Coronary artery (tissue), 2 donors: ENCODE measurements around the gene OSGEPL1.
A peak's percentile ranks its signal among the peaks of the same experiment; 100 is the strongest.

ENCODE experiments used
- DNase-seq: peaks from one replicate; pipeline ENCODE4 v3.0.0-alpha.2; 2017; ENCODE audit warnings: low spot score
- H3K27ac ChIP-seq, 2 donors: fragments of 200-600 bp; sonication (generic); one replicate each; pipeline ENCODE4 v1.5.1; 2016 to 2019
- H3K4me3 ChIP-seq: fragments of 200-600 bp; sonication (generic); 2 replicates; pipeline ENCODE4 v1.5.1; 2016; ENCODE audit warnings: mild to moderate bottlenecking, moderate library complexity
- TF ChIP-seq, protein P1 (sequence below): fragments of 200-600 bp; sonication (generic); IDR thresholded peaks from one replicate; pipeline ENCODE4 v1.5.1; 2019; ENCODE audit warnings: antibody characterized with exemption

OSGEPL1 gene

DNA sequence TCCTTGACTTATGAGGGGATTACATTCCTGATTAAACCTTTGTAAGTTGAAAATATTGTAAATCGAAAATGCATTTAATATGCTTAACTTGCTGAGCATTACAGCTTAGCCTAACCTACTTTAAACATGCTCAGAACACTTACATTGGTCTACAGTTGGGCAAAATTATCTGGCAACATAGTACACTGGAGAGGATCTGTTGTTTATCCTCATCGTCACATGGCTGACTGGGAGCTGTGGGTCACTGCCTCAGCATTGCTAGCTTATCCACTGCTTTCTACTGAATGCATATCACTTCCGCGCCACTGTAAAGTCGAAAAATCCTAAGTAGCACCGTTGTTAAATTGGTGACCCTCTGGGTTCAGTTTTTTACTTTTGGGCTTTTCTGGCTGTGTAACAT is 35.3 kb upstream of the OSGEPL1 start:
- no peak for DNase-seq
- TF ChIP-seq, protein P1, sequence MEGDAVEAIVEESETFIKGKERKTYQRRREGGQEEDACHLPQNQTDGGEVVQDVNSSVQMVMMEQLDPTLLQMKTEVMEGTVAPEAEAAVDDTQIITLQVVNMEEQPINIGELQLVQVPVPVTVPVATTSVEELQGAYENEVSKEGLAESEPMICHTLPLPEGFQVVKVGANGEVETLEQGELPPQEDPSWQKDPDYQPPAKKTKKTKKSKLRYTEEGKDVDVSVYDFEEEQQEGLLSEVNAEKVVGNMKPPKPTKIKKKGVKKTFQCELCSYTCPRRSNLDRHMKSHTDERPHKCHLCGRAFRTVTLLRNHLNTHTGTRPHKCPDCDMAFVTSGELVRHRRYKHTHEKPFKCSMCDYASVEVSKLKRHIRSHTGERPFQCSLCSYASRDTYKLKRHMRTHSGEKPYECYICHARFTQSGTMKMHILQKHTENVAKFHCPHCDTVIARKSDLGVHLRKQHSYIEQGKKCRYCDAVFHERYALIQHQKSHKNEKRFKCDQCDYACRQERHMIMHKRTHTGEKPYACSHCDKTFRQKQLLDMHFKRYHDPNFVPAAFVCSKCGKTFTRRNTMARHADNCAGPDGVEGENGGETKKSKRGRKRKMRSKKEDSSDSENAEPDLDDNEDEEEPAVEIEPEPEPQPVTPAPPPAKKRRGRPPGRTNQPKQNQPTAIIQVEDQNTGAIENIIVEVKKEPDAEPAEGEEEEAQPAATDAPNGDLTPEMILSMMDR = no peak
- peak overlapping the region in 1 of 2 donors; percentile 20 for H3K27ac ChIP-seq

DNA sequence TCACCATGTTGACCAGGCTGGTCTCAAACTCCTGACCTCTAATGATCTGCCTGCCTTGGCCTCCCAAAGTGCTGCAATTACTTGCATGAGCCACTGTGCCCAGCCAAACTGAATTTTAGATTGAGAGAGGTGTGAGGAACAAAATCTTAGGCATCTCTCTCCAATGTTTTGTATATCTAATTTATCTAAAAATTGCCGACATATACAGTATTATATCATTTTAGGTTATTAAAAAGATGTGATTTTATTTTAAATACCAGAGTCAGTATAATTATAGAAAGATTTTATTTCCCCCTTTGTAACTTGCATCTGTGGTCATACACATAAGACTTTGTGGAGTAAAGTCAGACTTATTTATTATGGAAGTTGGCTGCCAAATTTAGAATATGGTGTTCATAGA is 31.7 kb upstream of the OSGEPL1 start:
- TF ChIP-seq, protein P1 = no peak
- Histone ChIP-seq H3K4me3 (no peak overlapping the region), H3K27ac (no peak overlapping the region)
- DNase-seq = no peak

More for the DNA sequence above, 35.3 kb upstream of the OSGEPL1 start:
- no peak overlapping the region for H3K4me3 ChIP-seq

DNA sequence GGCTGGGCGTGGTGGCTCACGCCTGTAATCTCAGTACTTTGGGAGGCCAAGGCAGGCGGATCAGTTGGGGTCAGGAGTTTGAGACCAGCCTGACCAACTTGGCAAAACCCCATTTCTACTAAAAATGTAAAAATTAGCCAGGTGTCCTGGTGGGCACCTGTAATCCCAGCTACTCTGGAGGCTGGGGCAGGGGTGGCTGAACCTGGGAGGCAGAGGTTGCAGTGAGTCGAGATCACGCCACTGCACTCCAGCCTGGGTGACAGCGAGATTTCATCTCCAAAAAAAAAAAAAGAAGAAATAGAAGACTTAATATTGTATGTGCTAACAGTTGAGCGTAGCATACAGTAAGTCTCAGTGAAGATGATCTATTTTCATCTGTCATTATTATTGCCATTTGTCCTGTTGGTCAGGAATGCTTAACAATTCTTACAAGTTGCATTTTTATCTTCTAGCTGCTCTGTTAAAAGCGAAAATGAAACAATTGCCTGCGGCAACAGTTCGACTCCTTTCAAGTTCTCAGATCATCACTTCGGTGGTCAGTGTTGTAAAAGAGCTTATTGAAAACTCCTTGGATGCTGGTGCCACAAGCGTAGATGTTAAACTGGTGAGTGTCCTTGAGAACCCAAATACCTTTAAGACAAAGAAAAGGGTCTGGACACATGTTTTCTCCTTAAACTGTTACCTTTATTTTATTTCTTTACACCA is 28.9 kb upstream of the OSGEPL1 start:
- TF ChIP-seq, protein P1 = no peak
- Histone ChIP-seq H3K27ac (no peak overlapping the region), H3K4me3 (no peak overlapping the region)
- no peak for DNase-seq

DNA sequence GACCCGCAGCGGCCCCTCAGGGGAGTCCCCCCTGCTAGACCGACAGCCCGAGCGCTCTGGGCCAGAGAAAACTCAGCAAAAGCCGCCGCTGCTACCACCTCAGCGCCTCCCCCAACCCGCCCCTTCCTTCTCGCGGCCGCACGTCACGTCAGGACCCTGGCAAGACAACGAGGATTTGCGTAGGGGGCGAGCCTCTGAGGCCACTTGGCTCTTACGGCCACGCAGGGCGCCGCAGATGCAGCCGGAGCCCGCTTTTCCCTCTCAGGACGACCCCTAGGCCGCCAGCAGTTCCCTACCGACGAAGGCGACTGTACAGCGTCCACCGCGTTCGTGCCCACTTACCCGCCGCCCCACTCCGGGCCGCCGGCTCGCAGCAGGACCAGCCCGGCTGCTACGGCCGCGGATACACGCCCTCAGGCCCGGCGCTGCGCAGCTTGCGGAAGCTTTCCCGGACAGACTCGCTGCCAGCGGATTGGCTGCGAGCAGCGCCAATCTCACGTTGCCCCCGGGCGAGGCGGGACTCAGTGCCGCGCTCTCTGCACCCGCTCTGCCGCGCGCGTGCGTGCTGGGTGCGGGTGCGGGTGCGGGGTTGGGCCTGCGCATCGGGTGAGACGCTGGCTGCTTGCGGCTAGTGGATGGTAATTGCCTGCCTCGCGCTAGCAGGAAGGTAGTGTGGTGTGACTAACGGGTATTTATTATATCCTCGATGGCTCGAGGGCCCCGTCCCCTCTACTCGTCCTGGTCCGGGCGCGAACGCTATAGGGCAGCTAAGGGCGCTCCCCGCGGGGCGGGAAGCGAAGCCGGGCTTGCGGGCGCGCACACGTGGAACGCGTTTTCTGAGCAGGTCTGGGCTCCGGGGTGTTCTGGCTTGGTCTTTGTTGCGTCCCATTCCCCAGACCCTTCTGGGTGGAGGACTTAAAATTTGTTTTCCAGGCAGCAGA is 21.6 kb upstream of the OSGEPL1 start, which contains the start of the genes ORMDL1 and PMS1:
TSS of gene ORMDL1 (minus strand) at position 413 of the 941 bp plus-strand sequence. CDS start 1,744 bp downstream, outside the sequence.
TSS of gene PMS1 (plus strand) at position 524 of the 941 bp plus-strand sequence. CDS start 7,360 bp downstream, outside the sequence.
- DNase-seq = peak; percentile 96
- Histone ChIP-seq H3K27ac (peak within 1 kb of the TSS; percentile 88 to 96), H3K4me3 (peak within 1 kb of the TSS; percentile 79)
- TF ChIP-seq, protein P1 = no peak

DNA sequence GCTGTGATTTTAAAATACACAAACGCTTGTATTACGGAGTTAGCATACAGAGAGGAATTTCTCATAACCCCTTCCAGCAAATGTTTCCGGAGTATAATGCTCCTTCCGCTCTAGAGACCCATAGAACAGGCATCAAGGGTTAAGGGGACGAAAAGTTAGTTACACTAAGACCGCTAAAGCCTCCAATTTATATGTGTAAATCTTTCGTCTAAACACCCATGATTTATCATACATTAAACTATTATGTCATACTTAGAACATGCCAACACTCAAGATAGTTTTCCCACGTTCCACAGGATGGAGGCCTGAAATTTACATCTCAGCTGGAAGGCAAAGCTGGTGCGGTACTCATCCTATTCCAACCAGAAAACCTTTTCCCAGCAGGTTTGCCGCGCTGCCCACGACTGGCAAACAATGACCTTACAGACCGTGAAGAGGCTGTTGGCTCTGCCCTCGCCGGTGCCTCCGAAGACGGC is 20.9 kb upstream of the OSGEPL1 start:
- DNase-seq = no peak
- peak overlapping the region; percentile 79 for H3K4me3 ChIP-seq

DNA sequence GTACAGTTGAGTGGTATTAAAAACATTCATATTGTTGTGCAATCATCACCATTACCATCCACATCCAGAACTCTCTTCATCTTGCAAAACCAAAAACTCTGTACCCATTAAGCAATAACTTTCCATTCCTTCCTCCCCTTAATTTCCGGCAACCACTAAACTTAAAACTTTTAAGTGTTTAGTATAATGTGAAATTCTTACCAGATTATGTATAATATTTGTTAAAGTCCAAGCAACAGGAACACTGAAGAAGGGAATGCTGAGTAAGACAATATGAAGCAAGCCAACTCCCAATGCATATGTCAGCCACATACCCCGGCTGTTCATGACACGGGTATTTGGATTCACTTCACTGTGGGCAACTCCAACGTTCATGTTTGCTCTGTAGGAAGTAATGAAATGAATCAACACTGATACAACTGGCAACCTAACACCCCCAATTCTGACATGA is 19.7 kb upstream of the OSGEPL1 start:
- Histone ChIP-seq H3K4me3 (peak overlapping the region; percentile 79), H3K27ac (peak overlapping the region in 1 of 2 donors; percentile 57)
- DNase-seq = no peak
- TF ChIP-seq, protein P1 = no peak

More for the DNA sequence above, 20.9 kb upstream of the OSGEPL1 start:
- peak overlapping the region; percentile 88 to 96 for H3K27ac ChIP-seq
- TF ChIP-seq, protein P1 = no peak
